Karpas-422 (cell line): Measurements from ENCODE around the gene OTC. TPM values are rescaled to one million over a fixed set of nuclear protein-coding genes. Genes with fewer than 3 reads are reported as not detected.

Source experiments
- DNase-seq: peaks from one replicate; pipeline ENCODE4 v3.0.0-alpha.2; 2015
- H2AFZ ChIP-seq: fragments of 200-600 bp; sonication (generic); 2 replicates; pipeline ENCODE4 v1.6.1; 2014; ENCODE audit warnings: antibody characterized with exemption, low read length, mixed read lengths
- H3K27ac ChIP-seq: fragments of 200-600 bp; sonication (generic); 2 replicates; pipeline ENCODE4 v1.5.1; 2014; ENCODE audit warnings: mild to moderate bottlenecking, low read length, moderate library complexity
- H3K27me3 ChIP-seq: fragments of 200-600 bp; sonication (generic); 2 replicates; pipeline ENCODE4 v1.6.1; 2014; ENCODE audit warnings: low read length, mixed read lengths
- H3K36me3 ChIP-seq: fragments of 200-600 bp; sonication (generic); 2 replicates; pipeline ENCODE4 v1.6.1; 2014; ENCODE audit warnings: low read length, mixed read lengths; ENCODE audit not compliant: insufficient read depth
- H3K4me1 ChIP-seq: fragments of 200-600 bp; sonication (generic); 2 replicates; pipeline ENCODE4 v1.6.1; 2014; ENCODE audit warnings: mild to moderate bottlenecking, low read length, mixed read lengths
- H3K4me2 ChIP-seq: fragments of 200-600 bp; sonication (generic); 2 replicates; pipeline ENCODE4 v1.6.1; 2014; ENCODE audit warnings: low read length, low read depth, mild to moderate bottlenecking; ENCODE audit not compliant: poor library complexity, severe bottlenecking
- H3K4me3 ChIP-seq: fragments of 200-600 bp; sonication (generic); 2 replicates; pipeline ENCODE4 v1.5.1; 2014; ENCODE audit warnings: mild to moderate bottlenecking, antibody characterized with exemption, low read length, mixed read lengths
- H3K79me2 ChIP-seq: fragments of 200-600 bp; sonication (generic); 2 replicates; pipeline ENCODE4 v1.6.1; 2014; ENCODE audit warnings: mild to moderate bottlenecking, low read length, mixed read lengths
- H3K9ac ChIP-seq: fragments of 200-600 bp; sonication (generic); 2 replicates; pipeline ENCODE4 v1.6.0; 2014; ENCODE audit warnings: low read length
- H3K9me2 ChIP-seq: fragments of 200-600 bp; sonication (generic), shearing (Covaris generic); replicated peaks from 2 replicates; pipeline ENCODE4 v1.6.0; 2014; ENCODE audit warnings: mild to moderate bottlenecking, low read length, moderate library complexity; ENCODE audit not compliant: insufficient read depth
- H3K9me3 ChIP-seq: fragments of 300-700, 200-600 bp; sonication (generic); 2 replicates; pipeline ENCODE4 v1.6.1; 2014; ENCODE audit warnings: low read length, mixed read lengths
- H4K20me1 ChIP-seq: fragments of 200-600 bp; sonication (generic); 2 replicates; pipeline ENCODE4 v1.6.1; 2014; ENCODE audit warnings: mild to moderate bottlenecking, antibody characterized with exemption, low read length, low read depth; ENCODE audit not compliant: insufficient read depth
- total RNA-seq: library from RNA; depleted of rRNA; stranded (reverse); fragments of >200 nt; shearing (Covaris generic); gene quantifications from 2 replicates; pipeline ENCODE4 v1.2.3, GENCODE V29; 2014; ENCODE audit warnings: low replicate concordance

Gene OTC
- total RNA-seq, 1 experiment from 2014 or later: not detected

DNA sequence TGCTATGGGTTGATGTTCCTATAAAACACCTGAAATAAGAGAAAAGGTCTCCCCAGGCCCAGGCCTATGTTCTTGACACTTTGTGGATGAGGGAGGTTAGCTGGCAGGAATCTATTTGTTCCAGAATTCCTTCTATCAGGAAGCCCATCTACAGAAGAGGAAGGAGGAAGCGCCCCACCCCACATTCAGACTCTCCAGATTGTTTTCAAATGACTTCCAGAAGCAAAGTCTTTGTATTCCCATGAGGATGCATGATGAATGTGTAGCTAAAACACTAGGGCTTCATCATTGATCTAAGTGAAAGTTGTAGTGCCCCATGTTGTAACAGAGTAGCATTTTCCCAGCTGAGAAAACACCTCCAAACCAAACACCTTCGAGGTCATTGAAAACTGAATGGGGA is 16.4 kb downstream of the OTC start:
- Histone ChIP-seq H4K20me1 (no peaks in the 10 kb centered on the region), H3K4me3 (no peak overlapping the region), H3K9ac (no peak overlapping the region), H3K4me1 (peaks cover 6% of the 10 kb centered on the region), H3K9me2 (no peaks in the 10 kb centered on the region; the same call in 1 of the 2 replicates), H2AFZ (no peak overlapping the region), H3K9me3 (no peaks in the 10 kb centered on the region), H3K27ac (no peak overlapping the region), H3K27me3 (no peaks in the 10 kb centered on the region), H3K79me2 (no peaks in the 10 kb centered on the region), H3K4me2 (no peak overlapping the region), H3K36me3 (no peaks in the 10 kb centered on the region)
- no peak for DNase-seq

DNA sequence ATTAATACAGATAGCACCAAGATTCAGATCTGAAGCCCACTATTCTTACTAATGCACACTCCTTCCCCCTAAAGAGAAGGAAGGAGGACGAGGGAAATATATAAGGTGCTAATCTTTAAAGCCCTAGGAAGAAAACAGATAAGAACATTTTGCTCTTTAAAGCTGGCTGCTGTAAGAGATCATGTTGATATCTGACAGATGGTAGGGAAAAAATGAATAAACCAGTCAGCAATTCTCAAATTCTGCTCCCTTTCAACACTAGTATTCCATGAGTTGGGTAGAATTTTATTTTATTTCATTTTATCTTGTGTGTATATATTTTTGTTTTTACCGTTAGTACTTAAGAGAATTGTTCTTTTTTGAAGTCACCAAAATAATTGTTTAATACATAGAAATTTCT is 19.2 kb downstream of the OTC start:
- DNase-seq: no peak
- Histone ChIP-seq H4K20me1 (no peaks in the 10 kb centered on the region), H3K79me2 (no peaks in the 10 kb centered on the region), H3K4me1 (no peaks in the 10 kb centered on the region), H3K9me3 (no peaks in the 10 kb centered on the region), H3K9me2 (no peaks in the 10 kb centered on the region; the same call in 1 of the 2 replicates), H3K36me3 (no peaks in the 10 kb centered on the region), H2AFZ (no peak overlapping the region), H3K9ac (no peak overlapping the region), H3K27ac (no peak overlapping the region), H3K4me3 (no peak overlapping the region), H3K27me3 (no peaks in the 10 kb centered on the region), H3K4me2 (no peak overlapping the region)

DNA sequence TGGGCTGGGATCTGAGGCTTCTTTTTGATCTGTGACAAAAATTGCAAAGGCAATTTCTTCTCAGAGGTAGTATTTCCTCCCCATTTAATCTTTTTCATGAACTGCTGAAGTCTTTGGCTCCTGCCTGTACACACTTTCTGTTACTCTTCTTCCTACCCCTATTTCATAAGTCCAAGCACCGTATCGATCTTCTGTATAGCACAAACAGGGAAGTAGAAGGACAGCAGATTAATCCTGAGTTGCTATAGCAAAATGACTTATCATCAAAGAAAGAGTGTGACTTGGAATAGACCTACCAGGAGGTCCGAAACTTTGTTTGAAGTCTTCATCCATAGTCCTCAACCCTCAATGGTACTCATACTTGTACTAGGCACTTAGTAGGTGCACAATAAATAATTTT is 22.0 kb downstream of the OTC start:
- Histone ChIP-seq H3K79me2 (no peaks in the 10 kb centered on the region), H3K36me3 (no peaks in the 10 kb centered on the region), H3K4me1 (no peaks in the 10 kb centered on the region), H2AFZ (no peak overlapping the region), H4K20me1 (no peaks in the 10 kb centered on the region), H3K9me3 (no peaks in the 10 kb centered on the region), H3K27ac (no peak overlapping the region), H3K4me3 (no peak overlapping the region), H3K27me3 (no peaks in the 10 kb centered on the region), H3K9me2 (no peaks in the 10 kb centered on the region; the same call in 1 of the 2 replicates), H3K9ac (no peak overlapping the region), H3K4me2 (no peak overlapping the region)
- DNase-seq: no peak

DNA sequence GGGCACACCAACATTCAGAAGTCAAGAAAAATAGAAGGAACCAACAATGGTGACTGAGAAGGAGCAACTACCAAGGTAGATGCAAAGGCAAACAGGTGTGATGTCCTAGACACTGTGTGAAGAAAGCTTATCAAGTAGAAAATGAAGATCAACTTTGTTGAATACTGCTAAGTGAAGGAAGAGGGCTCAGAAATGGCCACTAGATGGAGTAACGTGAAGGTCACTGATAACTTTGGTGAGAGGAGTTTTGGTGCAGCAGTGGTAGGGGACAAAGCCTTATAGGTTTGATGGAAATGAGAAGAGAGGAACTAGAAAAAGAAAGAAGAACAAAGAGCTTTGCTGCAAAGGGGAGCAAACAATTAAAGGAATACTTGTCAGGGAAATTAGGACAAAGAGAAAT is 23.5 kb downstream of the OTC start:
- no peak overlapping the region for H3K4me3 ChIP-seq
- H3K36me3 ChIP-seq: no peaks in the 10 kb centered on the region
- no peak overlapping the region for H2AFZ ChIP-seq
- no peak overlapping the region for H3K9ac ChIP-seq
- H3K27ac ChIP-seq: no peak overlapping the region
- DNase-seq: peak; percentile 70
- no peak overlapping the region for H3K4me2 ChIP-seq
- H3K9me3 ChIP-seq: no peaks in the 10 kb centered on the region
- H3K9me2 ChIP-seq: no peaks in the 10 kb centered on the region
- H3K79me2 ChIP-seq: no peaks in the 10 kb centered on the region
- H4K20me1 ChIP-seq: no peaks in the 10 kb centered on the region
- H3K4me1 ChIP-seq: no peaks in the 10 kb centered on the region
- H3K27me3 ChIP-seq: no peaks in the 10 kb centered on the region

DNA sequence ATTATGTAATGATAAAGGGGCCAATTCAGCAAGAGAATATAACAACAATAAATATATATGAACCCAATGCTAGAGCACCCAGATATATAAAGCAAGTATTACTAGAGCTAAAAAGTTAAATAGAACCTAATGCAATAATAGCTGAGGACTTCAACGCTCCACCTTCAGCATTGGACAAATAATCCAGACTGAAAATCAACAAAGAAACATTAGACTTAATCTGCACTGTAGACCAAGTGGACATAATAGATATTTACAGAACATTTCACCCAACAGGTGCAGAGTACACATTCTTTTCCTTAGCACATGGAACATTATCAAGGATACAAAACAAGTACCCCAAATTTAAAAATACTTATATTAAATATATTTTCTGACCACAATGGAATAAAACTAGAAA is 24.3 kb downstream of the OTC start:
- Histone ChIP-seq H3K4me1 (no peaks in the 10 kb centered on the region), H3K79me2 (no peaks in the 10 kb centered on the region), H3K9ac (no peak overlapping the region), H3K4me2 (no peak overlapping the region), H4K20me1 (no peaks in the 10 kb centered on the region), H3K27ac (no peak overlapping the region), H2AFZ (no peak overlapping the region), H3K36me3 (no peaks in the 10 kb centered on the region), H3K9me3 (no peaks in the 10 kb centered on the region), H3K27me3 (no peaks in the 10 kb centered on the region), H3K4me3 (no peak overlapping the region), H3K9me2 (no peaks in the 10 kb centered on the region)
- no peak for DNase-seq

DNA sequence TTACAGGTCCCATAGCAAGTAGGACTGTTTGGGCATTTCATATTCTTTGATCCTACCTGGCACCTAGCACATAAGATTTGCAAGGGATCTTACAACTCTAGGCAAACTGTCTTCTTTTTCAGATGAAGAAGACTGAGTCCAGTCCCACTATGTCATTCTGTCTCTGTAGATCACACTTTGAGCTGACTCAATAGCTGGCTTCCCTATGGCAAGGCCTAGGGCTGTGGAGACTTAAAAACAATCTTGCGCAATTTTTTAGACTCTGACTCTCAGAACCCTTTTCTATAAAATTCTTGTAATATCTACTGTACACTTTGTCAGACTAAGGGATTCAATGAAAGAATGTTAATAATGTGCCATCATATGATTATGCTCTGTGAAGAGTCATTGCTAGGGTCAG is 26.7 kb downstream of the OTC start:
- DNase-seq: no peak
- Histone ChIP-seq H3K9ac (no peak overlapping the region), H2AFZ (no peak overlapping the region), H3K36me3 (no peaks in the 10 kb centered on the region), H3K4me2 (no peak overlapping the region), H3K27ac (no peak overlapping the region), H3K27me3 (no peaks in the 10 kb centered on the region), H3K9me2 (no peaks in the 10 kb centered on the region), H3K4me3 (no peak overlapping the region), H4K20me1 (no peaks in the 10 kb centered on the region), H3K9me3 (no peaks in the 10 kb centered on the region), H3K4me1 (no peaks in the 10 kb centered on the region), H3K79me2 (no peaks in the 10 kb centered on the region)

DNA sequence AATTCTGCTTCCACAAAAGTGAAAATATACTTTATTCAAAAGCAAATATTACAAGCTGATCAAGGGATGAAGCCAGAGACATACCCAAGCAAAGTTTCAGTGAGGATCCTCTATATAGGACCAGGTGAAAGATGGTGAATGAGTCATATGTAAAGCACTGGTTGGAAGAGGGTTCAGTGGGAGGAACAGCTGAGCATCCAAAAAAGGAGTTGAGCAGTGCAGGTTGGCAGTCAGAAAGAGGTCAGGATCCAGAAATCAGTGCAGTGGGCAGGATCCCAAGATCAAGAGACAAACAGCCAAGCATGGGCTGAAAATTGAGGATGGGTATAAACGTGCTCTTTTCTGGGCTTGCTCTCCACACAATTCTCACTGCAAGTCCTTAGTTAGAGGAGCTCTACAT is 30.3 kb downstream of the OTC start:
- Histone ChIP-seq H3K36me3 (no peaks in the 10 kb centered on the region), H3K9me3 (no peaks in the 10 kb centered on the region), H3K27me3 (no peaks in the 10 kb centered on the region), H3K4me2 (no peak overlapping the region), H4K20me1 (no peaks in the 10 kb centered on the region), H3K9ac (no peak overlapping the region), H3K4me1 (no peaks in the 10 kb centered on the region), H3K79me2 (no peaks in the 10 kb centered on the region), H2AFZ (no peak overlapping the region), H3K9me2 (no peaks in the 10 kb centered on the region), H3K27ac (no peak overlapping the region), H3K4me3 (no peak overlapping the region)
- DNase-seq: no peak

DNA sequence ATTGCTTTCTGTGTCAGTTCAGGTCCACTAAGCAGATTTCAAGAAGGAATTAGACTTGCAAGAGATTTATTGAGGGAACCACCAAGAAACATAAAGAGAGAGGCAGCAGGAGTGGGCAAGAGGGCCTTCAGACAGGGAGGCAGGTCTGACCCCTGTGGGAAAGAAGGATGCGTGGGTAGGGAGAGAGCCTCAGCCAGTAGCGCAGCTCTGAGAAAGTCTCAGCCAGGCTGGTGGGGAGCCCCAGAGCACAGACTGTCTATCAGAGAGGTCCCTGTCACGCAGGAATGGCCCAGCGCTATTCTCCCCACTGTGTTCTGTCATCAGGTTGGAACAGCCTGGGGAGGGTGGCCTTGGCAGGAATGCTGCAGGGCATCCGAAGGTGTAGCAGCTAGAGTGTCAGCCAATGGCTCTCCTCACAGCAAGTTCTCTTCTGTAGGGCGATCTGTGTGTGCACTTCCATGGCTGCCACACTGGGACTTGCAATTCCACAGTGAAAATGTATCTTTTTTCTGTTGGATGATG is 48.0 kb downstream of the OTC start:
- no peak overlapping the region for H3K4me2 ChIP-seq
- H2AFZ ChIP-seq: no peak overlapping the region
- no peaks in the 10 kb centered on the region for H3K9me2 ChIP-seq
- no peak overlapping the region for H3K4me3 ChIP-seq
- H3K9ac ChIP-seq: no peak overlapping the region
- no peak for DNase-seq
- H3K9me3 ChIP-seq: no peaks in the 10 kb centered on the region
- no peaks in the 10 kb centered on the region for H3K27me3 ChIP-seq
- no peaks in the 10 kb centered on the region for H4K20me1 ChIP-seq
- no peaks in the 10 kb centered on the region for H3K79me2 ChIP-seq
- H3K4me1 ChIP-seq: no peaks in the 10 kb centered on the region
- H3K36me3 ChIP-seq: no peaks in the 10 kb centered on the region
- H3K27ac ChIP-seq: no peak overlapping the region

DNA sequence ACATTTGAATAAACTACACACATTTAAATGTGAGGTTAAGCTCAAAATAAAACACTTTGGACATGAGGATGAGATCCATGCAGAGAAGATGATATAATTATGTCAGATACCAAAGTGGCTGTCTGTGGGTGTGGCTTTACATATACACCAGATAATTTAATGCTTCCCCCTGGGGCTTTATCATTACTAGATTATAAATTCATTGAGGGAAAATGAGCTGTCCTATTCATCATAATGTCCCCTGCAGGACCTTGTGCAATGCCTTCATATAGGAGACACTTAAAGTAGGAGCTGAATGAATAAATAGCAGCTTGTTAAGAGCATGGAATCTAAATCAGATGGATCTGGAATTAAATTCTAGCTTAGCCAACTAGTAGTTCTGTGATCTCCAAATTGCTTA is 49.7 kb downstream of the OTC start:
- DNase-seq: no peak
- no peaks in the 10 kb centered on the region for H4K20me1 ChIP-seq
- H3K9ac ChIP-seq: no peak overlapping the region
- no peaks in the 10 kb centered on the region for H3K9me3 ChIP-seq
- H3K4me1 ChIP-seq: no peaks in the 10 kb centered on the region
- no peak overlapping the region for H3K4me2 ChIP-seq
- H2AFZ ChIP-seq: no peak overlapping the region
- H3K79me2 ChIP-seq: no peaks in the 10 kb centered on the region
- H3K4me3 ChIP-seq: no peak overlapping the region
- H3K27ac ChIP-seq: no peak overlapping the region
- no peaks in the 10 kb centered on the region for H3K9me2 ChIP-seq
- H3K27me3 ChIP-seq: no peaks in the 10 kb centered on the region
- no peaks in the 10 kb centered on the region for H3K36me3 ChIP-seq
